Occipital lobe (tissue), 2 donors: ENCODE measurements around the gene NCOA4. TPM values are rescaled to one million over a fixed set of nuclear protein-coding genes. Genes with fewer than 3 reads are reported as not detected.
"Not testable (repeated sequence)": the region's sequence is repeated elsewhere in the genome, so short reads cannot be mapped to it uniquely, and the experiment has no call there.

Experiments
- DNase-seq: peaks from one replicate; lab custom pipeline; 2025; lab: John Stamatoyannopoulos, UW
- total RNA-seq: library from RNA; depleted of rRNA; stranded (reverse); fragments of >200 nt; gene quantifications from one replicate; pipeline ENCODE4 v1.2.3, GENCODE V29; 2014

NCOA4 gene
- 217 TPM for total RNA-seq

GRCh38 chr10:46030091-46030937, at the start of gene NCOA4:
Gene NCOA4 (minus strand): TSS chr10:46030623. CDS start chr10:46016680, 13,943 bp downstream.
- peak; percentile 94 for DNase-seq

DNA sequence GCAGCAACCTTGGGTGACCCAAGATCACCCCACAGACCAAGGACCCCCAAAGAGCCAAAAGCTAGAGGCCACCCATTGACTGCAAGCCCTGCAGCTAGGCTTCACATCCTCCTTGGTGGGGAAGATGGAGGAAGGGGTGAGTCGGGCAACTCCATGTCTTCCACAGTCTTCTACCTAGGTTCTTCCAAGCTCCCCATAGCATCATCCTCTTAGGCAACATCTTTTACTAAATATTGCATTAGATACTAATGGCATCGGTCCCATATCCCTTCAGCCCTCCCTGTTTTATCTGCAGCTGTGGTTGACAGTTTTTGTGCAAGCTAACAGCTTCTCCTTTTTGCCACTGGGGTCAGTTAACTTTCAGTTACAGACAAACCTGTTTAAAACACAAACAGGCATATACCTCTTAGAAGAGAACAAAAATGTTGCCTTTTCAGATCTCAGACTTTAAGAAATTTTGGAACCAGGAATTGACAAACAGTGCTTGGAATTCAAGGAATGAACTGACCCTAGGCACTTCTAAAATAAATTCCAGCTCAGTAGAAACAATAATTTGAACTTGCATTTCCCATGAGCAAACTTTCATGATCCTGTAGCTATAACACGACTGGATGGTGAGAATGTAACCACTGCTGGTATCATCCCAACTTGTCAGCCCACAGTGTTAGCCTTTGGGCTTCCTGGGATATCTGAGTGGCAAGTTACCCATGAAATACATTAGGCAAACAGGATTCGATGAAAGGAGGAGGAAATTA, 49.6 kb upstream of the NCOA4 start:
- no peak for DNase-seq

DNA sequence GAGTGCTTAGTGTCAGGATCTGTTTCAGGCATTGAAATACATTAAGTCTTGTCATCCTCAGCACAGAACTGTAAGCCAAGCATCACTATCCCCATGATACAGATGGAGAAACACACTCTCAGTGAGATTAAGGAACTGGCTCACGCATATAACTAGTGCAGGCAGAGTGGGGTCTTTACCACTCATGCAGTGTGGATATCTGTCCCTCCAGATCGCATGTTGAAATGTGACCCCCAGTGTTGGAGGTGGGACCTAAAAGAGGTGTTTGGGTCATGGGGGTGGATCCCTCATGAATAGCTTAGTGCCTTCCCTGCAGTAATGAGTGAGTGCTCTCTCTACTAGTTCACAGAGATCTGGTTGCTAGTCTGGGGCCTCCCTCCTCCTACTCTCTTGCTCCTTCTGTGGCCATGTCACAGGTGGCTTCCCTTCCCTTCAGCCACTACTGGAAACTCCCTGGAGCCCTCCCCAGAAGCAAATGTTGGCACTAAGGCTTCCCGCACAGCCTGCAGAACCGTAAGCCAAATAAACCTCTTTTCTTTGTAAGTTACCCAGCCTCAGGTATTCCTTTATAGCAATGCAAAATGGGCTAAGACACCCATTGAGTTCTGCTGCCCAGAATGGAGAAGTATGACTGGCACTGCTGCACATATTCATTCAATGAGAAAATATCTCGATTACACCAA, 47.4 kb upstream of the NCOA4 start:
- DNase-seq = no peak

GRCh38 chr10:46077141-46077554, 46.7 kb upstream of the NCOA4 start:
- DNase-seq = no peak

GRCh38 chr10:46075869-46076268, 45.4 kb upstream of the NCOA4 start:
- no peak for DNase-seq

GRCh38 chr10:46074196-46074946, 43.9 kb upstream of the NCOA4 start:
- DNase-seq = no peak

DNA sequence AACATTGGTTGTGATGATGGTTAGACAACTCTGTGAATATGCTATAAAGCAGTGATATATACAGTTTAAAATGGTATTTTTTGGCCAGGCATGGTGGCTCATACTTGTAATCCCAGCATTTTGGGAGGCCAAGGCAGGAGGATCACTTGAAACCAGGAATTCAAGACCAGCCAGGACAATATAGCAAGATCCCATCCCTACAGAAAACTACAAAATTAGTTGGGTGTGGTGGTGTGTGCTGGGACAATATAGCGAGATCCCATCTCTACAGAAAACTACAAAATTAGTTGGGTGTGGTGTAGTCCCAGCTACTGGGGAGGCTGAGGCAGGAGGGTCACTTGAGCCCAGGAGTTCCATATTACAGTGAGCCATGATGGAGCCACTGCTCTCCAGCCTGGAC, 43.1 kb upstream of the NCOA4 start:
- no peak for DNase-seq

GRCh38 chr10:46070749-46071148, 40.3 kb upstream of the NCOA4 start:
- no peak for DNase-seq

DNA sequence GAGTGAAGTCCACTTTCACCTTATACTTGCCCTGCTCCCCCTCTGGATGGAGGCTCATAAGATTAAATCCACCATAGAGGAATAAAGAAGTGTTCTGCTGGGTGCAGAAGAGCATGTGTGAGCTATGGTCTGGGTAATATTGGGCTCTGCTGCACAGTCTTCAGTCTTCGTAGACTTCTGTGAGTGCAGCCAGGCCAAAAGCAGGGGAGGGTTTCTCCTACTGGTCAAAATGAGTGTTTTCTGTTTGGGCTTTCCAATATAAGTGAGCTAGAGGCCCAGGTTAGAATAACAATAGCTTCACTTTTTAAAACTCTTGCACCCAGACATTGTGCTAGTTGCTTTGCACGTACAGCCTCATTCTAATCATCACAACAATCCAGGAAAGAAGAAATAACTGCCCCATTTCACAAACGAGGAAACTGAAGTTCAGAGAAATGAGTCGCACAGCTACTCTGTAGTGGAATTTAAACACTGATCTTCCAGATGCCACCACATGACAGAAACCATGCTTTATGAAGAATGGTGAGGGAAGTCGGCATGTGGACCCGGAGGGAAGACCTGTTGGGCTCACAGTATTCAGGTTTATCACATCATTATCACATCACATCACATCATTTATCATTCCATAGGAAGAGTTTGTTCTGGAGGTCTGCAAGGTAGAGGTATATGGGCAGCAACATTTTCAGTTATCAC, 39.5 kb upstream of the NCOA4 start:
- DNase-seq = no peak

GRCh38 chr10:46068905-46069304, 38.5 kb upstream of the NCOA4 start:
- no peak for DNase-seq

- DNase-seq = no peak
These were observed 37.7 kb upstream of the NCOA4 start for GRCh38 chr10:46068117-46068516.

GRCh38 chr10:46064269-46064817, 33.9 kb upstream of the NCOA4 start:
- no peak for DNase-seq

- DNase-seq = no peak
These were observed 32.5 kb upstream of the NCOA4 start for GRCh38 chr10:46062723-46063428.

DNA sequence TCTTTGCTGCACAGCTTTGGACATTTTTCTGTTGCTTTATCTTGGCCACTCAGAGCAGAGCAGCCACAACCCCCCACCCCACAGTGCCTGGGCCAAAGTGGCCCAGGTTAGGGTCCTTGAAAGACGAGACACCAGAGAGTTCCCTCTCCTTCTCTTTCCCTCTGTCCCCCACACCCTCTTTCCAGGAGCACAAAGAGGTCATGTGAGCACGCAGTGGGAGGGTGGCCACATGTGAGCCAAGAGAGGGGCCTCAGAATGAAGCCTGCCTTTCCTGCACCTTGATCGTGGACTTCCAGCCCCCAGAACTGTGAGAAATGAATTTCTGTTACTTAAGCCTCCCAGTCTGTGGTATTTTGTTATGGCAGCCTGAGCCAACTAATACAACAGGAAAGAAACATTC, 30.3 kb upstream of the NCOA4 start:
- DNase-seq = no peak

DNA sequence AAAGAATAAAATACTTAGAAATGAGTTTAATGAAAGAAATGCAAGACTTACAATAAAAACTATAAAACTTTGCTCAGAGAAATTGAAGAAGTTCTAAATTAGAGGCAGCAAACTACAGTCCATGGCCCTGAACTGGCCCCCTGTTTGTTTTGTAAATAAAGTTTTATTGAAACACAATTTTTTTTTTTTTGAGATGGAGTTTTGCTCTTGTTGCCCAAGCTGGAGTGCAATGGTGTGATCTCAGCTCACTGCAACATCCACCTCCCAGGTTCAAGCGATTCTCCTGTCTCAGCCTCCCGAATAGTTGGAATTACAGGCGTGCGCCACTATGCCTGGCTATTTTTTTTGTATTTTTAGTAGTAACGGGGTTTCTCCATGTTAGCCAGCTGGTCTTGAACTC, 27.5 kb upstream of the NCOA4 start:
- DNase-seq = not testable (repeated sequence)

DNA sequence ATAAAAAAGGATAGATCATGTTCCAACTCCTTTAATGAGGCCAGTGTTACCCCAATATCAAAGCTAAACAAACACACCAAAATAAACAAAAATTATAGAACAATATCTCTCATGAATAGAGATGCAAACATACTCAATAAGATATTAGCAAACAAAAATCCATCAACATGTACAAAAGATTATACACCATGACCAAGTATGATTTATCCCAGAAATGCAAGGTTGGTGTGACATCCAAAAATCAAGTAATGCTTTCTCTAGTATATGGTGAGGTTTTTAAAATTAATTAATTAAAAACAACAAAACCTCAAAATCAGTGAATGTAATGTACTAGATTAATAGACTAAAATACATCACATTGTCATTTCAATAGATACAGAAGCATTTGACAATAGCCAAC, 26.6 kb upstream of the NCOA4 start:
- DNase-seq = no peak

- no peak for DNase-seq
These were observed 25.3 kb upstream of the NCOA4 start for GRCh38 chr10:46055771-46056170.

DNA sequence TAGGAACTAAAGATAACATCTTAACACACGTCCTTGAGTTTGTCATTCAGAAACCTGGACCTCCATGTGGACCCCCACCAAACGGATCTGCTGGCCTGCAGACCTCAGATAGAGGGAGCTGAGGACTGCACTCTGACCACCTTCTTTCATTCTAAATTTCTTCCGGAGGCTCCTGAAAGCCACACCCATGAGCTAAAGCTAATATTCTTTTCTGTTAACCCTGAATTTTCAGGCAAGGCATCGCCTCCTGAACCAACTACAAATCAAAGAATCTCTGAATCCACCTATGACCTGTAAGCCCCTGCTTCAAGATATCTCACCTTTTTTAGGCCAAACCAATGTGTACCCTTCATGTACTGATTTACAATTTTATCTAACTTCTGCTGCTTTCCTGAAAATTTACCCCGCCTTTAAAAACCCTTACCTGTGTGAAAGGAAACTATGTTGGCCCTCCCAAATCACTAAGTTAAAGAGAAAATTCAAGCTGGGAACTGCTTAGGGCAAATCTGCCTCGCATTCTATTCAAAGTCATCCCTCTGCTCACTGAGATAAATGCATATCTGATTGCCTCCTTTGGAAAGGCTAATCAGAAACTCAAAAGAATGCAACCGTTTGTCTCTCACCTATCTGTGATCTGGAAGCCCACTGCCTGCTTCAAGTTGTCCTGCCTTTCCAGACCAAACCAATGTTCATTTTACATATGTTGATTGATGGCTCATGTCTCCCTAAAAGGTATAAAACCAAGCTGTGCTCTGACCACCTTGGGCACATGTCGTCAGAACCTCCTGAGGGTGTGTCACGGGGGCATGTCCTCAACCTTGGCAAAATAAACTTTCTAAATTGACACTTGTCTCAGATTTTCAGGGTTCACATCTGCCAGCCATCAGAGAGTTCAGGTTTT, 23.4 kb upstream of the NCOA4 start:
- no peak for DNase-seq
